NCI-H510A (cell line): Measurements from ENCODE around the gene MOSPD2.

Source experiments
- DNase-seq: peaks from one replicate; lab custom pipeline; 2025; lab: John Stamatoyannopoulos, UW

MOSPD2 gene

DNA sequence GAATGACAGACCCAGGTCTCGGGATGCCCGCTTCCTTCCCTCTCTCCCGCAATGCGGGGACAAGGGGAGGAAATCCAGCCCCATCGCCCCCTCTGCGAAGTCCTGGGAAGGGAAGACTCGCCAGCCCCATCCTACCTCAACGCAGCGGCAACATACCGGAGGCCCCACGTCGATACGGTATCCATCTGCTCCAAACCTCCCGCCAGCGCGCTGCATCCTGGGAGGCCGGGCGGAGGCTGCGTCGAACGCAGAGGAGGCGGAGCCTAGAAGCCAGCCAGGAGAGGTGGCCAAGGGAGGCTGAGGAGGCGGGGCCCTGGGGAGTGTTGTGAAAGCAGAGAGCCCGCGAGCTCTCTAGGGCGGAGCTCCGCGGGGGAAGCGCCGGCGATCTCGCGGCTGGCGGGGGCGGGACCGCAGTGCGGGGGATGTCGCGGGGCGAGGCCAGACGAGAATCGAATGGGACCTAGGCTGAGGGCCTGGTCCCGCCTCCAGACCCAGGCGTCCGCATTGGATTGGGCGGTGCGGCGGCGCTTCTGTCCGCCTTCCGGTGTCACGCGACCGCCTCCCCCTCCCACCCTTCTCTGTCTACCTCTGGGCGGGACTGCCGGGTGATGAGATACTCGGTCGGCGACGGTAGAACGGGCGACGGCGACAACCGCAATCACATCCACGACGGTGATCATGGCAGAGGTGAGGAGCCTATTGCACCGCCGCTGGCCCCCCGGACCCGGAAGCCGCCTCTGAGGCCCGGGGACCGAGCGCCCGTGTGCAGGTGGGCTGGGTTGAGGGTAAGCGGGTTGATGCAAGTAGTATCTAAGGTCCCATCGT is at the start of gene MOSPD2, which contains the start of gene FANCB:
MOSPD2 (plus strand) TSS at position 571 of the 825 bp plus-strand sequence; CDS start at position 679, 108 bp downstream.
FANCB (minus strand) TSS at position 219 of the 825 bp plus-strand sequence. CDS start 7,559 bp downstream, outside the sequence.
- DNase-seq = peak; percentile 94

DNA sequence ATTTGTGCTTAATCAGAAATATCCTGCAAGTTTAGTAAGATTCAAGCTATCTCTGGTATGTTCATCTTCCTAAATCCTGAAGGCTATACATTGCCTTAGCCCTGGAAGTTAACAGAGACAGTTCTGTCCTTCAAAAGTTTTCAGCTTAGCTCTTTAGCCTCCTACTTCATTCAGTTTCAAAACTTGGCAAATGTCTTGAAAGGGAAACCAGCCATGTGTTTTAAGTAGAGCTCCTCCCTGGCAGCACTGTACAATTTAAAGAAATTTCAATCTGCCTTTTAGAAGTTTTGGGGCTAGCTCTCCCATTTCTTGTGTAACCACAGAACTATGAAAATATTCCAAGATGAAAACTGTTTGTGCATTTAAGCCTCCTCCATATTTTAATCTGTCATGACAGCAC is 47.4 kb upstream of the MOSPD2 start:
- DNase-seq = no peak

DNA sequence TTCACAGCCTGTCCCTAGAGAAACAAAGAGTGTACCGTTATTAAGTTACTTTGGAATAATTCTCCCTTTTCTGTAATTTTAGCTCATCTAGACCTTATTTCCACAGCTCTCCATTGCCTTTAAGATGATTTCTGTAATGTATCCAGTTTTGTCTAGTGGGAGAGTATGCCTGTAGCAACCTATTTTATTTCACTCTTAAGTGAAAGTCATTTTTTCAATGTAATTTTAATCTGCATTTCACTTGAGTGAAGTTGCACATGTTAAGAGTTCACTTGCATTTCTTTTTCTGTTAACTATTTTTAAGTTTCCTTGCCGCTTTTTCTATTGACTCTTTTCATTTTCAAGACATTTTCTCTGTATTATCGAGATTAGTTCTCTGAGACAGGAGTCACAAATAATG is 46.9 kb upstream of the MOSPD2 start:
- no peak for DNase-seq

DNA sequence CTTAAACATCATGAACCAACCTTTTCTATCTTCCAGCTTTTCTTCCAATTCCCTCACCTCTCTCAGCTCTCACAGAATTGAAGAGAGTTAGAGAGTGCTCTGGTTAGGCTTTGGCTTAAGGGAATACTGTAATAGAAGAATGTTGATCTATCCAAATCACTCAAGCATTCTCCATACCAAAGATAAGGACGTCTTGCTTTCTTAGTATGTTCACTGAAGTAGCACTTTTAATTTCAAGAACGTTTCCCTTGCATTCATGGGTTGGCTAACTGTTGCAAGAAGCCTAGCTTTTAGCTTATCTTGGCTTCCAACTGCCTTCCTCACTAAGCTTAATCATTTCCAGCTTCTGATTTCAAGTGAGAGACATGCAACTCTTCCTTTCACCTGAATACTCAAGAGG is 43.6 kb upstream of the MOSPD2 start:
- DNase-seq = no peak

DNA sequence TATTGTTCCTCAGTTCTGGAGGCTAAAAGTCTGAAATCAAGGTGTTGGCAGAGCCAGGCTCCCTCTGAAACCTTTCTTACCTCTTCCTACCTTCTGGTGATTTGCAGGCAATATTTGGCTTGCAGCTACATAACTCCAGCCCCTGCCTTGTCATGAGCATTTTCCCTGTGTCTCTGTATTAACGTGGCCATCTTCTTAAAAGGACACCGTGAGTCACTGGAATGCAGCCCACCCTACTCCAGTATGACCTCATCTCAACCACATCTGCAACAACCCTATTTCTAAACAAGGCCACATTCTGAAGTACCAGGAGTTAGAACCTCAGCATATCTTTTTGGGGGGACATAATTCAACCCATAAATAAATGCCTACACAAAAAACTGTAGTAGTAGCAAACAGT is 41.1 kb upstream of the MOSPD2 start:
- DNase-seq = no peak

DNA sequence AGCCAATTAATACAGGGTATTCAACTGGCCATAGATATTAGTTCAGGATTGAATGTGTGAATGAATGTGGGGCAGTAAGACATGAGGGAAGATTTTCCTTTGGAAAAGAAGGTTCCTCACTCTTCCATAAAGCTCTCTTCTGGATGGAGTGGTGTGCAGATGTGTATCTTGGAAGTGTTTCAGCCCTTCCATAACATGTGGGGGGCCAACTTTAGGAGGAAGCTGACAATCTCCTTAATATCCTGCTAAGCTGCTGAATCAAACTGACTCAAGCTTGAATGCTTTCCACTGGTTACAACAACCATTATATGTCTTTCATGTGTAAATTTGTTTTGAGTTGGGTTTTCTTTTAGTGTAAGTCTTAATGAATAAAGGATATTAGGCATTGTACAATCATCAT is 40.6 kb upstream of the MOSPD2 start:
- DNase-seq = no peak

DNA sequence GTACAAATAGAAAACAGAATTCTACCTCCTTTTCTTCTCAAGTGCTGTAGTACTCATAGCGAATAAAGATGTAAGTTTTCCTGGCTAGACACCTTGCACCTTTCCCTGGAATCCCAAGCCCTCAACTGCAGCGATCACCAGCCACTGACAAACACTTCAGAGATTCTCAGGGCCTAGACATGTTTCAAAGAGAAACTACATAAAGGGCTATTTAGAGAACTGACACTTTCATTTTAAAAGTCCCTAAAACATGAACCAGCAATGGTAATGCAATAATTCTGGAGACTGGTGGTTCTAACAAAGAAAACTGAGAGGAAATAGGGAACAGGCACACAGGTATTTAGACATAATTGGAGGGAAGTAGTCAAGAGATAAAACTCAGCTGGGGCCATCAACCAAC is 36.1 kb upstream of the MOSPD2 start:
- DNase-seq = no peak

DNA sequence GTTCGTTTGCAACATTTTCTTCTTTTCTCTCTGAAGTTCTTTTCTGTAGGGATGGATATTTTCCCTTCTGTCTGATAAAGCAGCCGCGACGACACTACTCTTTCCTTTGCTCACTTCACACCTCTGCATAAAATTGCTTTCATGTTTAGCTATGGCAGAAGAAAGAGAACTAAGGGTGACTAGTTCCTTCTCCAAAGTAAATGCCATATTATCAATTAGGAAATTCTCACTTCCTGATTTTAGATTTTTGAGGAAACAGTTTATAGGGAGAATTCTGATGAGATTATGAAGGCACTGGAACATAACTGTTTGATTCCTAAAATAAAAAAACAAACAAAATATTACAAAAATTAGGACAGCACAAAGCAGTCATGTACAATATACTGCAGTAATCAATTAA is 29.6 kb upstream of the MOSPD2 start:
- DNase-seq = no peak

DNA sequence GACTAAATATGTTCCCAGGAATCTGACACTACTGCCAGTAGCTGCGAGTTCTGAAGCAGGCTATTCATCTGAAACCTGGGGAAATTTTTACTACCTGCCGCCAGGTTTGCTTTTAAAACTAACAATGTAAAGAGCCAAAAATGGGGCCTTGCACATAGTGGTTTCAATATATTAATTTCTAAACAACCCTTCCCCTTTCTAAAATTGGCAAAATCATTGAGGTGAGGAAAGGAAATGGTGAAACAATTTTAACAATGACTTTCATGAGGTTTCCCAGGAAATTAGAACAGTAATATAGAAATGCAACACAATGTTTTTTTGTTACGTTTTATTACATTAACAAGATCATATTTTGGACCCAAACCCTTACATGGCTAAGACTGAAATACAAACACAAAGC is 21.7 kb upstream of the MOSPD2 start:
- no peak for DNase-seq

DNA sequence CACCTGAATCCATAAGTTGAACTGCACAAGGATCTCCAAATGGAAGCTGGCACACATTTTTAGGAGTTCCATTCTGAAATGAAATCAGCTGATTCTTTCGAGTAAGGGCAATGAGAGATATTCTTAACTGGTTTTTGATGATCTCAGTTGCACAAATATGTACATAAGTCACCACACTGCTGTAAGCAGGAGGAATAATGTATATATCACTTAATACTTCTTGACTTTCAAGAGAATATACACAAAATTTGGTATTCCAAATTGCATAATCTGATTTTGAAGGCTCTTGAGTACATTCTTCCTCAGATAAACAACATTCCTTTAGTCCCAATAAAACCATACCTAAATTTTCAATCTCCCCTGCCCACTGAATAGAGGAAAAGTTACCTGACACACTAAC is 8.6 kb upstream of the MOSPD2 start:
- DNase-seq = no peak

DNA sequence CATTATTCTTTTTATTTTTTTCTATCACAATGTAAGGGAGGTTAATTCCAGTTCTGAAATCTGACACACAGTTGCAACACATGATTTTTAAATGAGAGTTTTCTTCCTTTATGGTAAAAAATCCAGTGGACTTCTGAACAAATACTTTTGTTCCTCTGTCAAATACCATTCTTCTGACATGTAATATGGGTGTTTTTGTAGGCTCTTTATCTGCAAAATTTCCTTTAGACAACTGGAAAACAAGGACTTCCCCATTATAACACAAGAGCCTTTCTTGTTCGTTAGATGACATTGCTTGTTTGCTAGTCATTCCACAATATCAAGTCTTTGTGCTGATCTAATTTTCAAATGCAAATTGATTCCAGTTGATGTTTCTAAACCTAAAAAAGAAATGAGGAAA is 8.0 kb upstream of the MOSPD2 start:
- DNase-seq = no peak

DNA sequence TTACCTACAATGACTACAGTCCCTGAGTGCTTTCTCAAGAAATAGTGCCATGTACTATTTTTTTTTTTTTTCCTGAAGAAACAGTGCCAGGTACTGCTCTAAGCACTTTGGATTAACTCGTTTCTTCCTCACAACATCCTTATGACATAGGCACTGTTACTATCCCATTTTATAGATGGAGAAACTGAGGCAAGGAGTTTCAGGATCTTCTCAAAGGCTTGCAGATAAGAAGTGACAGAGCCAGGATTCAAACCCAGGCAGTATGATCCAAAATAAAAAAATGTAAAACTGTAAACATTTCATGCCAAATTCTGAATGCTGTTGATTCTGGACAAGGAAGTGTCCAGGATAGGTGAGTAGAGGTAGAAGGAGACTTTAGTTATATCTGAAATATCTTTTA is 1.5 kb upstream of the MOSPD2 start:
- DNase-seq = no peak

DNA sequence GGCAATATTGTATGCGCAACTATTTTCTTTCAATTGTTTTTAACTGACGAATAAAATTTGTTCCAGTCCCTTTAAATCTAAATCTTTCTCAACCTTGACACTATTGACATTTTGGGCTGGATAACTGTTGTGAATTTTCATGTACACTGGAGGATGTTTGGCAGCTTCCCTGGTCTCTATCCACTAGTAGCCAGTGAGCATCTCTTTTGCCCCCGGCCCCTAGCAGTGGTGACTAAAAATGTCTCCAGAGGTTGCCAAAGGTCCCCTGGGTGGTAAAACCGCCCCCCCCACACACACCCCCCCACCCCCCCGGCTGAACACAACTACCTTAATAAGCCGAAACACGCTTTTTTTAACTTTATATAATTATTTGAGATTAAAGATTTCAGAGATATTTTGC is 866 bp upstream of the MOSPD2 start:
- no peak for DNase-seq

DNA sequence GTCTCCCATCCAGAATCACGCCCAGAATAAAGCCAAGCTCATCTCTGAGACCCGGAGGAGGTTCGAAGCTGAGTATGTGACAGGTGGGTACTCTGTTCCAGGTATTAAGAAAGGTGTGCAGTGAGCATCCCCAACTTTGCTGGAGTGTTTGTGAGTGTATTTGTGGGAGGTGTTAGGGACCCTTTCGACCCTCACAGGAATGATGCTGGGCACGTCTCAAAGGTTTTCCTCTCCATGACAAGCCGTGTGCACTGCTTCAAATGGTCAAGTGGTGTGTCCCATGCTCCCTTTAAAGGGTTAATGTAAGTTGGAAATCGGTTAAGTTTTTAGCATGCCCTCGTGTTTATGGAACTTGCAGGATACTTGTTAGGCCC is 442 bp downstream of the MOSPD2 start:
- no peak for DNase-seq

DNA sequence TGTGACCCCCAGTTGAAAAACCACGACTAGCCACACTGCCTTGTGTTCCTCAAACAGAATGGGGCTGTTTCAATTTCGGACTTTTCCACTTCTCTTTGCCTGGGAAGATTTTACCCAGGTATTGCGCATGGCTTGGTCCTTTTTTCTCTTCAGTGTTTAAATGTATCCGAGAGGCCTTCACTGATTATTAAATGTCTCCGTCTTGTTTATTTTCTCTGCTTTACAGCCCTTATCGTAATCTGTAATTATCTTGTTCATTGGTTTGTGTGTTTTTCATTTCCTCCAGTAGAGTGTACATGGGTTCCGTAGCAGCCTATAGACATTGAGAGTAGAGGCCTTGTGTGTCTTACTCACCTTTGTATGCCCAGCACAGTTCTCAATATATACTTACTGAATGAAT is 2.4 kb downstream of the MOSPD2 start:
- no peak for DNase-seq

DNA sequence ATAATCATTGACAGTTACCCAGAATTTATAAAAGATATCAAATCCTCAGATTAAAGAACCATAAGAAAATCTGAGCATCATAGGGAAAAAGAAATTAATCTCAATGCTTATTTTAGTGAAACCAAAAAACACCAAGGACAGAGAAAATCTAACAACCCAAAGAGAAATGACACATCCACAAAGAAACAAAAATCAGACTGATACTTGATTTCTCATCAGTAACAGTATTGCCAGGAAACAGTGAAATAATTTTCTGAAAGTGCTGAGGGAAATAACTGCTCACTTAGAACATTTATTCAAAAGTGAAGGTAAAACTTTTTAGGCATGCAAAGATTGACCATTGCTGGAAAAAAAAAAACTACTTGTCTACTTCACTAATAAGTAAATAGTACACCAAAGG is 10.6 kb downstream of the MOSPD2 start:
- no peak for DNase-seq

DNA sequence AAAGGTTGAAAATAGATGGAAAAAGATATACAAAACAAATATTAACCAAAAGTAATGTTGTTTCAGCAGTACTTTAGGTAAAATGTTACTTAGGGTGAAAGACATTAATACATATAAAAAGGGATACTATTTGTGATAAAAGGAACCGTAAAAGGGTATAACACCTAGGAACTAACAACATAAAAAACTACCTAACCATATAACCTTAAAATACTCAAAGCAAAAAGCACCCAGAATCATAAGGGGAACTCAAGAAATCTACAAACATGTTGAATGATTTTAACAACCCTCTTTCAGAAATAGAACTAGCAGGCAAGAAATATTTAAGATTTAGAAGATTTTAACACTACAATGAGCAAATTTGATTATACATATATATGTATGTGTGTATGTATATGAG is 11.5 kb downstream of the MOSPD2 start:
- DNase-seq = no peak

DNA sequence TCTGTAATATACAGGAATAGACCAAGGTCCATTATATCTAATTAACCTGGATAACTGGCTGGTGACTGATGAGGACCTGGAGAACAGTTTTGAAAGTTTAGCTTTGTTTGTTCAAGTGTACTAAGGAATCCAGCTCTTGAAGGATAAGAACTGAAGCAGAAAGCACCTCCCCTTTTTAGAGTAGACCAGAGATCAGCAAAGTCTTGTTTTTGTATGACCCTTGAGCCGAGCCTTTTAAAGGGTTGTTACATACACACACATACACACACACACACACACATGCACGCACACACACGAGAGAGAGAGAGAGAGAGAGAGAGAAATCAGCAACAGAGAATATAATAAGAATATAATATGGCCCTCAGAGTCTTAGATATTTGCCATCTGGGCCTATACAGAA is 13.0 kb downstream of the MOSPD2 start:
- no peak for DNase-seq

DNA sequence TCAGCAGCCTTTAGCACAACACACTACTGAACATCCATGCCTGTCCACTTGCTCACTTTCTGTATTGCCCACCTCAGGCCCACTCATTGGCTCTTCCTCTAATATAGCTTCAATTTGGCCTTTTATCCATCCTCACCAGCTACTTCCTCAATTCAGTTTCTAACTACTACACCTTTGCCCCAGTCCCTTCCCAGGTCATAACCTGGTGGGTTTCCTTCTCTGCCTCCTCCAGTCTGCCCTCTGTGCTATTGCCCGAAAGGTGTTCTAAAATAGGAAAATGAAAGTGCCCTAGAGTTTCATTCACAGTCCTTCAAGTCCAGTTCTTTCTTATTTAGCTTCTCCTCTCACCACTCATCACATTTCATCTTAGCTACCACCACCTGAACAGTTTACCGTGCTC is 23.1 kb downstream of the MOSPD2 start:
- no peak for DNase-seq

DNA sequence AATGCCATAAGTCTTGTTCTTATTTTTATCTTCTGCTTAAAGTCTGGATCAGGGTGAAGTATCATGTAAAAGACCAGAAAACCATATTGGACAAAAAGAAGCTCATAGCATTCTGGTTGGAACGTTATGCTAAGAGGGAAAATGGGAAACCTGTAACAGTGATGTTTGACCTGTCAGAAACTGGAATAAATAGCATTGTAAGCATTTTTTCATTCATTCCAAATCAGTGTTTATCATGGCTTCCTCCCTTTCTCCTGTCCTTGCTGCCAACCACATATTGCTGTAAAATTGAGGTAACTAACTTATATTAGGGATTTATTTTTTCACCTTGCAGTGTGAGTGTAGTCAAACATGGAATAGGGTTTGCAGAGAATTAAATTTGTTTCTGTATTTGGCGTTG is 23.8 kb downstream of the MOSPD2 start:
- DNase-seq = no peak

DNA sequence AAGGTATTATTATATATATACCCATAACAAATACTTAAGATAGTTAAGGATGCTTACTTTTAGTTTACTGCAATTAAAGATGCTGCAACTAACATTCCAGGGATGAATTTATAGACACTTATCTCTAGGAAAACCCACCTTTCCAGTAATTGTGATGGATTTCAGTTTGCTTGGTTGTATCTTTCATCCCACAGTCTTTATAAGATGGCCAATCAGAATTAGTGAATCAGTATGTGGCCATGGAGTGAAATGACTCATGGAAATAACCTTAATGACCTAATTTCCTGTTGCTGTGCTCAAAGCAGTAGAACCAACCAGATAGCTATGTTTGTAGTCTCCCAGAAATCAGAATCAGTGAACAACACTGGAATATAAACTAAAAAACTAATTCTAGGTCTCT is 26.4 kb downstream of the MOSPD2 start:
- no peak for DNase-seq

DNA sequence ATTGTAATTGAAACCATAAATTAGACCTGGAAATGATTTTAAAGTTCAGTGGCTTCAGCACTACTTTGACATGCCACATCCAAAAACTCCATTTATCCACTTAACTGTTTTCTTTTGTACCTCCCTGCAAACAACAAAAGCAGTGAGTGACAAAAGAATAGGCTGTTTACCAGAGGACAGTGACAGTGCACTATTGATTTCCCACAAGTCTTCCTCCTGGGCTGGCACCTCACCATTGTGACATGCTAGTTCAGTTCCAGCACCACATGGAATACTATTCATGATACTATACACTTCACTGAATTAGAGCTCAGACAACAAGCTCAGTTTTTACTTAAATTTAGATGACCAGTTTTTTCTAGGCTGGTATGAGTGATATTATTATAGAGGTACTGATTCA is 29.3 kb downstream of the MOSPD2 start:
- DNase-seq = no peak

DNA sequence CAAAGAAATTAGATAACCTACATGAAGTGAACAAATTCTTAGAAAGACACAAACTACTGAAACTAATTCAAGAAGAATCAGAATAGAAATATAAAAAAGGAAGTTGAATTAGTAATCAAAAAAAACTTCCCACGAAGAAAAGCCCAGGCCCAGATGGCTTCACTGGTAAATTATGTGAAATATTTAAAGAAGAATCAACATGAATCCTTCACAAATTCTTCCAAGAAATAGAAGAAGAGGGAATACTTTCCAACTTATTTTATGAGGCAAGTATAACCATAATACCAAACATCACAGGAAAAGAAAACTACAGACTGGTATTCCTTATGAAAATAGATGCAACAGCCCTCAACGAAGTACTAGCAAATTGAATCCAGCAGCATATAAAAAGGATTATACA is 30.7 kb downstream of the MOSPD2 start:
- no peak for DNase-seq

DNA sequence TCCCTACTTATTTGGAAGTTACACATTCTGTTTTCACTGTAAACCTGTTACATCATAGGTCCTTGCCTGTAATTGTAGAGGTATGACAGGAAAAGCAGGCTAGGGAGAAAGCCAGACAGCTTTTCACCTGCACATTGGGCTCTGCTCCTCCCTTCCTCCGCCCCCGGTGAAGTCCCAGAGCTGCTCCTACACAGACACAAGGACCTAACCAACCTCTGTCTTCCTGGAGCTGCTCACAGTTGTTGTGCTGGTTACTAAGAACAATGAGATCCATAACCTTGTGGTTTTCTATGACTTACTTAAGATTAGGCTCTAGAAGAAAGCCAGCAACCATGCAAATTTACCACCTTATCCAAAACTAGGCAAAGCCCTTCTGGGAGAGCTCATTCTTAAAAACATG is 40.0 kb downstream of the MOSPD2 start:
- no peak for DNase-seq
